Upper lobe of right lung (tissue), 1 donor: ENCODE measurements around the gene MGLL. TPM values are rescaled to one million over a fixed set of nuclear protein-coding genes. Genes with fewer than 3 reads are reported as not detected.
"Not testable (repeated sequence)": the region's sequence is repeated elsewhere in the genome, so short reads cannot be mapped to it uniquely, and the experiment has no call there.

Experiments
- ATAC-seq: fragments of 200-7000 bp; cut with Tn5 transposase; one replicate; pipeline ENCODE4 v1.9.1; 2020; ENCODE audit warnings: mild to moderate bottlenecking, moderate library complexity
- DNase-seq: peaks from one replicate; pipeline ENCODE4 v3.0.0-alpha.2; 2020
- H3K27ac ChIP-seq: fragments of 200-600 bp; one replicate; pipeline ENCODE4 v1.8.0; 2022
- H3K27me3 ChIP-seq: fragments of 200-600 bp; one replicate; pipeline ENCODE4 v1.8.0; 2022; ENCODE audit warnings: mild to moderate bottlenecking
- H3K36me3 ChIP-seq: fragments of 200-600 bp; one replicate; pipeline ENCODE4 v1.8.0; 2022
- H3K4me1 ChIP-seq: fragments of 200-600 bp; one replicate; pipeline ENCODE4 v1.8.0; 2022
- H3K4me3 ChIP-seq: fragments of 200-600 bp; one replicate; pipeline ENCODE4 v1.8.0; 2022; ENCODE audit warnings: mild to moderate bottlenecking
- H3K9me3 ChIP-seq: fragments of 200-600 bp; one replicate; pipeline ENCODE4 v1.8.0; 2022
- intact Hi-C: fragments of 100-400 bp; cut with DNase I; formaldehyde crosslinking; loops from one replicate; pipeline ENCODE4 v1.11.0; 2022
- total RNA-seq: library from RNA; stranded (reverse); fragmentation: NEBNext Ultra II Directional; extraction: Animal tissue kit (Norgen Biotek cat#: 25700); gene quantifications from one replicate; pipeline ENCODE4 v1.2.1, GENCODE V29; 2021
- TF ChIP-seq, protein P1 (sequence below): fragments of 200-600 bp; IDR thresholded peaks from one replicate; pipeline ENCODE4 v1.8.0; 2022; ENCODE audit warnings: antibody characterized with exemption
- donor health status: DM: no; HTN: yes; CAD: no; lungs with severe emphysema.

Gene MGLL
- total RNA-seq, 1 donor from 2014 or later: 194 TPM

DNA sequence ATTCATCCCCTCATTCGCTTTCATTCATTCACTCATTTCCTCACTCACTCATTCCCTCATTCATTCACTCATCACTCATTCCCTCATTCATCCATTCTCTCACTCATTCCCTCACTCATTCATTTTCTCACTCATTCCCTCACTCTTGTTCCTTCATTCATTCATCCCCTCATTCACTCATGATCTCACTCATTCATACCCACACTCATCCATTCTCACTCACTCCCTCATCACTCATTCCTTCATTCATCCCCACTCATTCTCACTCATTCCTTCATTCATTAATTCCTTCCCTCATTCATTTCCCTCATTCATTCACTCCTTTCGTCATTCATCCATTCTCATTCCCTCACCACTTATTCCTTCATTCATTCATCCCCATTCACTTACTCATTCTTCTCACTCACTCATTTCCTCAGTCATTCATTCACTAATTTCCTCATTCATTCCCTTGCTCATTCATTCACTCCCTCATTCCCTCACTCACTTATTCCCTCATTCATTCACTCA is 135.0 kb downstream of the MGLL start:
- Histone ChIP-seq H3K9me3 (no peaks in the 10 kb centered on the region), H3K27ac (no peak overlapping the region), H3K27me3 (no peaks in the 10 kb centered on the region), H3K4me1 (peaks cover 20% of the 10 kb centered on the region), H3K36me3 (peaks cover 9% of the 10 kb centered on the region), H3K4me3 (no peak overlapping the region)
- TF ChIP-seq, protein P1, sequence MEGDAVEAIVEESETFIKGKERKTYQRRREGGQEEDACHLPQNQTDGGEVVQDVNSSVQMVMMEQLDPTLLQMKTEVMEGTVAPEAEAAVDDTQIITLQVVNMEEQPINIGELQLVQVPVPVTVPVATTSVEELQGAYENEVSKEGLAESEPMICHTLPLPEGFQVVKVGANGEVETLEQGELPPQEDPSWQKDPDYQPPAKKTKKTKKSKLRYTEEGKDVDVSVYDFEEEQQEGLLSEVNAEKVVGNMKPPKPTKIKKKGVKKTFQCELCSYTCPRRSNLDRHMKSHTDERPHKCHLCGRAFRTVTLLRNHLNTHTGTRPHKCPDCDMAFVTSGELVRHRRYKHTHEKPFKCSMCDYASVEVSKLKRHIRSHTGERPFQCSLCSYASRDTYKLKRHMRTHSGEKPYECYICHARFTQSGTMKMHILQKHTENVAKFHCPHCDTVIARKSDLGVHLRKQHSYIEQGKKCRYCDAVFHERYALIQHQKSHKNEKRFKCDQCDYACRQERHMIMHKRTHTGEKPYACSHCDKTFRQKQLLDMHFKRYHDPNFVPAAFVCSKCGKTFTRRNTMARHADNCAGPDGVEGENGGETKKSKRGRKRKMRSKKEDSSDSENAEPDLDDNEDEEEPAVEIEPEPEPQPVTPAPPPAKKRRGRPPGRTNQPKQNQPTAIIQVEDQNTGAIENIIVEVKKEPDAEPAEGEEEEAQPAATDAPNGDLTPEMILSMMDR: no peak
- intact Hi-C loops: loop anchor here (10.0 kb wide), 1 partner anchor 138 kb away; the partner anchor contains the start of gene MGLL
- no peak for ATAC-seq
- DNase-seq: no peak

DNA sequence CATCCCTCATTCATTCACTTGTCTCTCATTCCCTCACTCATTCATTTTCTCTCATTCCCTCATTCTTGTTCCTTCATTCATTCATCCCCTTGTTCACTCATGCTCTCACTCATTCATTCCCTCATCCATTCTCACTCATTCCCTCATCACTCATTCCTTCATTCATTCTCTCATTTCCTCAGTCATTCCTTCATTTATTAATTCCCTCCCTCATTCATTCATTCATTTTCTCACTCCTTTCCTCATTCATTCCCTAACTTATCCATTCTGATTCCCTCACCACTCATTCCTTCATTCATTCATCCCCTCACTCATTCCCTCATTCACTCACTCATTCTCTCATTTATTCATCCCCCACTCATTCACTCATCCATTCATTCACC is 135.8 kb downstream of the MGLL start:
- H3K9me3 ChIP-seq: no peaks in the 10 kb centered on the region
- peaks cover 20% of the 10 kb centered on the region for H3K4me1 ChIP-seq
- TF ChIP-seq, protein P1: no peak
- no peak for ATAC-seq
- no peak overlapping the region for H3K27ac ChIP-seq
- intact Hi-C loops: loop anchor here (10.0 kb wide), 1 partner anchor 138 kb away; the partner anchor contains the start of gene MGLL
- DNase-seq: no peak
- no peaks in the 10 kb centered on the region for H3K27me3 ChIP-seq
- H3K4me3 ChIP-seq: no peak overlapping the region
- H3K36me3 ChIP-seq: peaks cover 1% of the 10 kb centered on the region

DNA sequence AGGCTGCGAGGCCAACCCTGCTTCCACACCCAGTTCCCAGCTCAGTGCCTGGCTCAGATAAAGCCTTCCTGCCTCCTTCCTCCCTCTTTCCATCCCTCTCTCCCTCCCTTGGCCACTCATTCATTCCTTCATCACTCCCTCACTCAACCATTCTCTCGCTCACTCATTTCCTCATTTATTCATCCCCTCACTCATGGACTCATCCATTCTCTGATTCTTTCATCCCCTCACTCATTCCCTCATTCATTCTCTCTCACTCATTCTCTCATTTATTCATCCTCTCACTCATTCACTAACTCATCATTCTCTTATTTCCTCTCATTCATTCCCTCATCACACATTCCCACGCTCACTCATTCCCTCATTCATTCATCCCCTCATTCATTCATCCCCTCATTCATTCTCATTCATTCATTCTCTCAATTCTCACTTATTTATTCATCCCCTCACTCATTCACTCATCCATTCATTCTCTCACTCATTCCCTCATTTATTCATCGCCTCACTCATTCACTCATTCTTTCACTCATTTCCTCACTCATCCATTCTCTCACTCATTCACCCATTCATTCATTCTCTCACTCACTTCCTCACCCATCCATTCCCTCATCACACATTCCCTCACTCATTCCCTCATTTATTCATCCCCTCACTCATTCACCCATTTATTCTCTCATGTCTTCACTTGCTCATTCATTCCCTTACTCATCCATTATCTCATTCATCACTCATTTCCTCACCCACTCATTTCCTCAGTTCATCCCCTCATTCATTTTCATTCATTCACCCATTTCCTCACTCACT is 136.4 kb downstream of the MGLL start:
- no peaks in the 10 kb centered on the region for H3K36me3 ChIP-seq
- no peak overlapping the region for H3K27ac ChIP-seq
- TF ChIP-seq, protein P1: no peak
- no peak overlapping the region for H3K4me3 ChIP-seq
- no peaks in the 10 kb centered on the region for H3K9me3 ChIP-seq
- ATAC-seq: no peak
- DNase-seq: no peak
- intact Hi-C loops: loop anchor here (10.0 kb wide), 1 partner anchor 139 kb away; the partner anchor contains the start of gene MGLL
- peaks cover 17% of the 10 kb centered on the region for H3K4me1 ChIP-seq
- H3K27me3 ChIP-seq: no peaks in the 10 kb centered on the region

GRCh38 chr3:127684871-127685707 is 137.2 kb downstream of the MGLL start:
- TF ChIP-seq, protein P1: no peak
- DNase-seq (peak; percentile 54), ATAC-seq (peak; percentile 15)
- H3K9me3 ChIP-seq: no peaks in the 10 kb centered on the region
- intact Hi-C loops: loop anchor here (10.0 kb wide), 1 partner anchor 140 kb away; the partner anchor contains the start of gene MGLL
- no peak overlapping the region for H3K4me3 ChIP-seq
- no peaks in the 10 kb centered on the region for H3K27me3 ChIP-seq
- no peaks in the 10 kb centered on the region for H3K36me3 ChIP-seq
- H3K27ac ChIP-seq: no peak overlapping the region
- H3K4me1 ChIP-seq: peaks cover 9% of the 10 kb centered on the region

DNA sequence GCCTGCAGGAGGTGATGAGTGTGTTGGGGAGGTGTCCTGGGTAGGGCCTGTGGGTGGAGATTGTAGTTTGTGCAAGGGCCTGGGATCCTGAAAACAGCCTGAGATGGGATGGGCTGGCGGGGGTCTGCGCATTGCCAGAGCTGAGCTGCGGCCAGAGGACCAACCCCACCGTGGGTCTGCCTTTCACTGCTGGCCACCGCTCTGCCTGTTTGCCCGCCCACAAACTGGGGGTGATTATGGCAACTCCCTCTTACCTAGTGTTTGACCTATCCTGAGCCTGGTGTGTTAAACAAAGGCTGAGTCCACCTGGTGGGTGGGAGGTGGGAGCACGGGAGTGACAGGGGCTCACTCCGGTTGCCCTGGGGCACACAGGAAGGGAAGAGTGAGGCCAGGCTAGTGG is 139.8 kb downstream of the MGLL start:
- no peak overlapping the region for H3K4me3 ChIP-seq
- H3K27ac ChIP-seq: no peak overlapping the region
- TF ChIP-seq, protein P1: no peak
- no peaks in the 10 kb centered on the region for H3K4me1 ChIP-seq
- no peaks in the 10 kb centered on the region for H3K9me3 ChIP-seq
- intact Hi-C loops: loop anchor here (10.0 kb wide), 1 partner anchor 142 kb away; the partner anchor contains the start of gene MGLL
- DNase-seq (peak; percentile 46), ATAC-seq (no peak)
- H3K36me3 ChIP-seq: peaks cover 7% of the 10 kb centered on the region
- H3K27me3 ChIP-seq: no peaks in the 10 kb centered on the region

GRCh38 chr3:127682175-127682554 is 140.2 kb downstream of the MGLL start:
- not testable (repeated sequence) for H3K9me3 ChIP-seq, DNase-seq, H3K4me1 ChIP-seq, H3K4me3 ChIP-seq, H3K27me3 ChIP-seq, H3K27ac ChIP-seq, ATAC-seq
- peaks cover 11% of the 10 kb centered on the region for H3K36me3 ChIP-seq
- intact Hi-C loops: loop anchor here (10.0 kb wide), 1 partner anchor 143 kb away; the partner anchor contains the start of gene MGLL
